ENCODE results near the gene ZNF784.

- TF ChIP-seq SPI1 (IDR thresholded peaks at IDR 0.05; ENCODE audit: low read depth, low read length) (no peak), POLR2A (IDR thresholded peaks at IDR 0.05; ENCODE audit: low read depth, low read length) (no peak), POLR2AphosphoS5 (IDR thresholded peaks at IDR 0.05; ENCODE audit: low read depth, low read length) (no peak), TAF1 (IDR thresholded peaks at IDR 0.05; ENCODE audit: low read depth, low read length) (no peak), POU2F2 (IDR thresholded peaks at IDR 0.05; ENCODE audit: low read depth, low read length) (no peak)
Observed at GRCh38 chr19:55592391-55593090, 31.8 kb downstream of the ZNF784 start.
